Muscle layer of colon (tissue), 2 donors: ENCODE measurements around the gene CNTN5.

Experiments used
- H3K27ac ChIP-seq: one replicate; pipeline ENCODE4 v1.7.0; 2013; ENCODE audit warnings: low read depth, mild to moderate bottlenecking, low read length, moderate library complexity
- H3K27me3 ChIP-seq, 2 donors: one replicate each; pipeline ENCODE4 v1.7.0; 2013; ENCODE audit warnings: low read length in 2 of 2, mild to moderate bottlenecking in 2 of 2; ENCODE audit not compliant: insufficient read depth in 2 of 2, control insufficient read depth in 1 of 2
- H3K36me3 ChIP-seq: one replicate; pipeline ENCODE4 v1.7.0; 2013; ENCODE audit warnings: mild to moderate bottlenecking, low read length; ENCODE audit not compliant: insufficient read depth
- H3K4me1 ChIP-seq: one replicate; pipeline ENCODE4 v1.7.0; 2013; ENCODE audit warnings: mild to moderate bottlenecking, low read length; ENCODE audit not compliant: insufficient read depth
- H3K4me3 ChIP-seq, 2 donors: one replicate each; pipeline ENCODE4 v1.7.0; 2013; ENCODE audit warnings: low read length in 2 of 2, low read depth in 1 of 2, mild to moderate bottlenecking in 1 of 2, moderate library complexity in 1 of 2
- H3K9ac ChIP-seq: one replicate; pipeline ENCODE4 v1.7.0; 2013; ENCODE audit warnings: low read length
- H3K9me3 ChIP-seq: one replicate; pipeline ENCODE4 v1.7.0; 2013; ENCODE audit warnings: mild to moderate bottlenecking, low read length
- donor health status: abdominal sarcoma.
- donor health status: Adenocarcinoma of cecum.

Gene CNTN5

GRCh38 chr11:100297516-100297915 lies 1276.8 kb downstream of the CNTN5 start:
- Histone ChIP-seq H3K9me3 (no peaks in the 10 kb centered on the region), H3K9ac (no peak overlapping the region), H3K4me1 (peaks cover 5% of the 10 kb centered on the region), H3K27me3 (no peaks in the 10 kb centered on the region), H3K27ac (no peak overlapping the region), H3K36me3 (no peaks in the 10 kb centered on the region), H3K4me3 (no peak overlapping the region)

GRCh38 chr11:100302824-100303223 lies 1282.1 kb downstream of the CNTN5 start:
- H3K27ac ChIP-seq: no peak overlapping the region
- H3K9ac ChIP-seq: no peak overlapping the region

GRCh38 chr11:100303897-100304296 lies 1283.1 kb downstream of the CNTN5 start:
- Histone ChIP-seq H3K27ac (no peak overlapping the region), H3K36me3 (no peaks in the 10 kb centered on the region), H3K27me3 (no peaks in the 10 kb centered on the region), H3K4me3 (no peak overlapping the region), H3K4me1 (no peaks in the 10 kb centered on the region), H3K9ac (no peak overlapping the region), H3K9me3 (no peaks in the 10 kb centered on the region)

More at GRCh38 chr11:100302824-100303223, 1282.1 kb downstream of the CNTN5 start:
- Histone ChIP-seq H3K9me3 (no peaks in the 10 kb centered on the region), H3K4me3 (no peak overlapping the region), H3K27me3 (no peaks in the 10 kb centered on the region), H3K36me3 (no peaks in the 10 kb centered on the region), H3K4me1 (no peaks in the 10 kb centered on the region)

GRCh38 chr11:100308202-100308601 lies 1287.5 kb downstream of the CNTN5 start:
- Histone ChIP-seq H3K27me3 (no peaks in the 10 kb centered on the region), H3K27ac (no peak overlapping the region), H3K36me3 (no peaks in the 10 kb centered on the region), H3K9me3 (no peaks in the 10 kb centered on the region), H3K4me3 (no peak overlapping the region), H3K4me1 (no peaks in the 10 kb centered on the region), H3K9ac (no peak overlapping the region)

- Histone ChIP-seq H3K27ac (no peak overlapping the region), H3K36me3 (no peaks in the 10 kb centered on the region), H3K27me3 (no peaks in the 10 kb centered on the region), H3K4me1 (no peaks in the 10 kb centered on the region), H3K4me3 (no peak overlapping the region), H3K9ac (no peak overlapping the region), H3K9me3 (no peaks in the 10 kb centered on the region)
Measured at GRCh38 chr11:100315946-100316345, 1295.2 kb downstream of the CNTN5 start.

GRCh38 chr11:100316952-100317351 lies 1296.2 kb downstream of the CNTN5 start:
- no peaks in the 10 kb centered on the region for H3K36me3 ChIP-seq
- no peaks in the 10 kb centered on the region for H3K27me3 ChIP-seq
- H3K4me1 ChIP-seq: no peaks in the 10 kb centered on the region
- H3K9me3 ChIP-seq: no peaks in the 10 kb centered on the region
- H3K4me3 ChIP-seq: no peak overlapping the region
- no peak overlapping the region for H3K27ac ChIP-seq
- no peak overlapping the region for H3K9ac ChIP-seq

- no peaks in the 10 kb centered on the region for H3K9me3 ChIP-seq
- no peaks in the 10 kb centered on the region for H3K27me3 ChIP-seq
- H3K4me1 ChIP-seq: no peaks in the 10 kb centered on the region
- H3K27ac ChIP-seq: no peak overlapping the region
- no peak overlapping the region for H3K9ac ChIP-seq
- H3K36me3 ChIP-seq: no peaks in the 10 kb centered on the region
- no peak overlapping the region for H3K4me3 ChIP-seq
Measured at GRCh38 chr11:100319691-100320090, 1298.9 kb downstream of the CNTN5 start.

GRCh38 chr11:100328626-100329340 lies 1308.0 kb downstream of the CNTN5 start:
- Histone ChIP-seq H3K4me1 (no peaks in the 10 kb centered on the region), H3K27me3 (no peaks in the 10 kb centered on the region), H3K9ac (no peak overlapping the region), H3K9me3 (no peaks in the 10 kb centered on the region), H3K4me3 (no peak overlapping the region), H3K27ac (no peak overlapping the region), H3K36me3 (no peaks in the 10 kb centered on the region)

GRCh38 chr11:100329352-100329751 lies 1308.6 kb downstream of the CNTN5 start:
- Histone ChIP-seq H3K36me3 (no peaks in the 10 kb centered on the region), H3K27ac (no peak overlapping the region), H3K4me1 (no peaks in the 10 kb centered on the region), H3K27me3 (no peaks in the 10 kb centered on the region), H3K4me3 (no peak overlapping the region), H3K9ac (no peak overlapping the region), H3K9me3 (no peaks in the 10 kb centered on the region)

GRCh38 chr11:100336873-100337272 lies 1316.1 kb downstream of the CNTN5 start:
- H3K27ac ChIP-seq: no peak overlapping the region
- no peaks in the 10 kb centered on the region for H3K27me3 ChIP-seq
- no peaks in the 10 kb centered on the region for H3K36me3 ChIP-seq
- peaks cover 10% of the 10 kb centered on the region for H3K4me1 ChIP-seq
- H3K9ac ChIP-seq: no peak overlapping the region
- H3K4me3 ChIP-seq: no peak overlapping the region
- H3K9me3 ChIP-seq: no peaks in the 10 kb centered on the region

GRCh38 chr11:100338144-100338840 lies 1317.5 kb downstream of the CNTN5 start:
- Histone ChIP-seq H3K27ac (no peak overlapping the region), H3K4me1 (peaks cover 10% of the 10 kb centered on the region), H3K4me3 (no peak overlapping the region), H3K9ac (no peak overlapping the region), H3K9me3 (no peaks in the 10 kb centered on the region), H3K36me3 (no peaks in the 10 kb centered on the region), H3K27me3 (no peaks in the 10 kb centered on the region)
